Neural cell (in vitro differentiated cells): ENCODE results near the gene PIP4K2A. TPM values are rescaled to one million over a fixed set of nuclear protein-coding genes. Genes with fewer than 3 reads are reported as not detected.
"Not testable (repeated sequence)": the region's sequence is repeated elsewhere in the genome, so short reads cannot be mapped to it uniquely, and the experiment has no call there.

Experiments
- H2AFZ ChIP-seq: fragments of 200-600, 300-800 bp; sonication (generic), shearing (Covaris generic); 2 replicates; pipeline ENCODE4 v1.6.0; 2014; ENCODE audit warnings: low read depth, mild to moderate bottlenecking, antibody characterized with exemption, low read length, moderate library complexity
- H3F3A ChIP-seq: fragments of 200-600 bp; shearing (Covaris generic); 2 replicates; pipeline ENCODE4 v1.6.1; 2016; ENCODE audit warnings: mild to moderate bottlenecking, moderate library complexity, mixed read lengths, antibody characterized with exemption, low read length; ENCODE audit not compliant: insufficient read depth, poor library complexity, severe bottlenecking
- H3K27ac ChIP-seq: fragments of 200-600, 300-800 bp; sonication (generic), shearing (Covaris generic); 2 replicates; pipeline ENCODE4 v1.5.1; 2014; ENCODE audit warnings: mild to moderate bottlenecking, low read length, moderate library complexity
- H3K27me3 ChIP-seq: fragments of 300-800, 200-600 bp; sonication (generic), shearing (Covaris generic); 2 replicates; pipeline ENCODE4 v1.6.0; 2014; ENCODE audit warnings: mild to moderate bottlenecking, low read depth, low read length, moderate library complexity; ENCODE audit not compliant: insufficient read depth
- H3K36me3 ChIP-seq: fragments of 300-800, 200-600 bp; sonication (generic), shearing (Covaris generic); 2 replicates; pipeline ENCODE4 v1.5.1; 2014; ENCODE audit warnings: mild to moderate bottlenecking, antibody characterized with exemption, low read length, moderate library complexity; ENCODE audit not compliant: insufficient read depth
- H3K4me2 ChIP-seq: fragments of 300-800, 200-600 bp; sonication (generic), shearing (Covaris generic); 2 replicates; pipeline ENCODE4 v1.6.0; 2014; ENCODE audit warnings: mild to moderate bottlenecking, low read length
- H3K4me3 ChIP-seq: fragments of 300-800, 200-600 bp; sonication (generic), shearing (Covaris generic); 2 replicates; pipeline ENCODE4 v1.5.1; 2014; ENCODE audit warnings: mild to moderate bottlenecking, low read length, moderate library complexity
- H3K79me2 ChIP-seq: fragments of 200-600 bp; shearing (Covaris generic); replicated peaks from 2 replicates; pipeline ENCODE4 v1.6.0; 2014; ENCODE audit warnings: mild to moderate bottlenecking, low read length, moderate library complexity; ENCODE audit not compliant: insufficient read depth
- H3K9ac ChIP-seq: fragments of 300-800, 200-600 bp; sonication (generic), shearing (Covaris generic); 2 replicates; pipeline ENCODE4 v1.6.1; 2016; ENCODE audit warnings: mild to moderate bottlenecking, low read length, mixed read lengths
- H3K9me2 ChIP-seq: fragments of 200-600 bp; shearing (Covaris generic); 2 replicates; pipeline ENCODE4 v1.6.1; 2016; ENCODE audit warnings: mild to moderate bottlenecking, low read length, mixed read lengths; ENCODE audit not compliant: insufficient read depth
- H3K9me3 ChIP-seq: fragments of 200-600, 300-800 bp; sonication (generic), shearing (Covaris generic); 2 replicates; pipeline ENCODE4 v1.6.1; 2016; ENCODE audit warnings: mild to moderate bottlenecking, mixed run types, low read length, moderate library complexity, mixed read lengths
- H4K20me1 ChIP-seq: fragments of 200-600 bp; shearing (Covaris generic); 2 replicates; pipeline ENCODE4 v1.6.1; 2016; ENCODE audit warnings: mild to moderate bottlenecking, mixed run types; ENCODE audit not compliant: insufficient read depth
- CTCF ChIP-seq: fragments of 450-650 bp; IDR thresholded peaks from 2 replicates; pipeline ENCODE4 v1.5.1; 2014; ENCODE audit warnings: antibody characterized with exemption, mild to moderate bottlenecking, moderate library complexity; ENCODE audit not compliant: poor library complexity, severe bottlenecking
- EP300 ChIP-seq: fragments of 450-650 bp; conservative IDR thresholded peaks from 2 replicates; pipeline ENCODE4 v1.6.1; 2014; ENCODE audit warnings: antibody characterized with exemption, mild to moderate bottlenecking, moderate library complexity; ENCODE audit not compliant: poor library complexity, severe bottlenecking
- EZH2 ChIP-seq: fragments of 200-600, 300-800 bp; shearing (Covaris generic), sonication (generic); IDR thresholded peaks from 2 replicates; pipeline ENCODE4 v1.6.1; 2014; ENCODE audit warnings: antibody characterized with exemption, low read length, borderline replicate concordance, mild to moderate bottlenecking; ENCODE audit not compliant: insufficient read depth, poor library complexity, severe bottlenecking
- MXI1 ChIP-seq: fragments of 450-650 bp; conservative IDR thresholded peaks from 2 replicates; pipeline ENCODE4 v1.6.1; 2014; ENCODE audit warnings: antibody characterized with exemption, mild to moderate bottlenecking; ENCODE audit not compliant: poor library complexity, severe bottlenecking
- POLR2AphosphoS5 ChIP-seq: IDR thresholded peaks from 2 replicates; pipeline ENCODE4 v1.6.1; 2012
- RAD21 ChIP-seq: fragments of 450-650 bp; conservative IDR thresholded peaks from 2 replicates; pipeline ENCODE4 v1.6.1; 2014; ENCODE audit warnings: antibody characterized with exemption, mild to moderate bottlenecking, moderate library complexity
- REST ChIP-seq: IDR thresholded peaks from 2 replicates; pipeline ENCODE4 v1.6.1; 2012; ENCODE audit warnings: borderline replicate concordance
- SMC3 ChIP-seq: fragments of 450-650 bp; conservative IDR thresholded peaks from 2 replicates; pipeline ENCODE4 v1.6.1; 2014; ENCODE audit warnings: antibody characterized with exemption, mild to moderate bottlenecking, moderate library complexity; ENCODE audit not compliant: poor library complexity
- TAF1 ChIP-seq: IDR thresholded peaks from 2 replicates; pipeline ENCODE4 v1.6.1; 2012; ENCODE audit warnings: low read depth
- polyA plus RNA-seq: library from polyadenylated mRNA; depleted of rRNA; stranded (reverse); fragments of >200 nt; gene quantifications from 2 replicates; pipeline ENCODE4 v1.2.3, GENCODE V29; 2014

The PIP4K2A gene
- polyA plus RNA-seq, 1 donor from 2014 or later, result 12.6 TPM

GRCh38 chr10:22531008-22531407 lies 183.4 kb downstream of the PIP4K2A start:
- H3F3A ChIP-seq, result no peaks in the 10 kb centered on the region
- TF ChIP-seq CTCF, result no peak
- no peak for TF ChIP-seq TAF1
- TF ChIP-seq REST, result no peak
- TF ChIP-seq POLR2AphosphoS5, result no peak
- TF ChIP-seq EZH2, result no peak
- TF ChIP-seq RAD21, result no peak
- TF ChIP-seq MXI1, result no peak
- no peak for TF ChIP-seq EP300
- TF ChIP-seq SMC3, result no peak
- H3K9me3 ChIP-seq, result no peaks in the 10 kb centered on the region
- no peaks in the 10 kb centered on the region for H3K9me2 ChIP-seq
- no peak overlapping the region for H3K4me3 ChIP-seq
- H3K27ac ChIP-seq, result no peak overlapping the region
- no peaks in the 10 kb centered on the region for H3K79me2 ChIP-seq
- H3K27me3 ChIP-seq, result no peaks in the 10 kb centered on the region
- no peaks in the 10 kb centered on the region for H4K20me1 ChIP-seq
- no peak overlapping the region for H3K9ac ChIP-seq
- no peaks in the 10 kb centered on the region for H3K36me3 ChIP-seq
- H2AFZ ChIP-seq, result no peak overlapping the region
- no peak overlapping the region for H3K4me2 ChIP-seq

GRCh38 chr10:22527520-22527919 lies 186.9 kb downstream of the PIP4K2A start:
- no peak overlapping the region for H3K4me2 ChIP-seq
- H3K27ac ChIP-seq, result no peak overlapping the region
- no peak overlapping the region for H2AFZ ChIP-seq
- H3K27me3 ChIP-seq, result no peaks in the 10 kb centered on the region
- no peak overlapping the region for H3K4me3 ChIP-seq
- H3K9me2 ChIP-seq, result no peaks in the 10 kb centered on the region
- no peak for TF ChIP-seq REST
- no peak for TF ChIP-seq EP300
- no peak for TF ChIP-seq TAF1
- TF ChIP-seq SMC3, result no peak
- no peak for TF ChIP-seq EZH2
- TF ChIP-seq MXI1, result no peak
- TF ChIP-seq RAD21, result no peak
- no peak for TF ChIP-seq CTCF
- TF ChIP-seq POLR2AphosphoS5, result no peak
- no peaks in the 10 kb centered on the region for H4K20me1 ChIP-seq
- H3K9ac ChIP-seq, result no peak overlapping the region
- no peaks in the 10 kb centered on the region for H3K79me2 ChIP-seq
- no peaks in the 10 kb centered on the region for H3F3A ChIP-seq
- H3K36me3 ChIP-seq, result no peaks in the 10 kb centered on the region
- H3K9me3 ChIP-seq, result no peaks in the 10 kb centered on the region

- H3K79me2 ChIP-seq, H3K9ac ChIP-seq, H3K27ac ChIP-seq, H2AFZ ChIP-seq, H3K36me3 ChIP-seq, H3K4me3 ChIP-seq, H4K20me1 ChIP-seq, H3K9me3 ChIP-seq, H3K9me2 ChIP-seq, H3F3A ChIP-seq, H3K4me2 ChIP-seq, H3K27me3 ChIP-seq: not testable (repeated sequence)
Observed at GRCh38 chr10:22524333-22524732, 190.0 kb downstream of the PIP4K2A start.
